PC-3 (cell line): ENCODE measurements around the gene LXN.

Source experiments
- CTCF ChIP-seq: fragments of 300-600 bp; sonication (generic); conservative IDR thresholded peaks from 2 replicates; pipeline ENCODE4 v1.5.1; 2017; ENCODE audit warnings: antibody characterized with exemption, low read depth, mild to moderate bottlenecking, low read length
- EZH2phosphoT487 ChIP-seq: fragments of 300-600 bp; sonication (generic); IDR thresholded peaks from 2 replicates; pipeline ENCODE4 v1.6.1; 2018; ENCODE audit warnings: mild to moderate bottlenecking, antibody characterized with exemption, low read length, borderline replicate concordance

- no peak for TF ChIP-seq CTCF
- no peak for TF ChIP-seq EZH2phosphoT487
Measured at GRCh38 chr3:158712443-158712842, 40.0 kb upstream of the LXN start.
